Loucy (cell line): Measurements from ENCODE around the gene OTOS.

Experiments used
- EZH2phosphoT487 ChIP-seq: fragments of 200-600 bp; IDR thresholded peaks from 2 replicates; pipeline ENCODE4 v1.6.1; 2018; ENCODE audit warnings: antibody characterized with exemption, mild to moderate bottlenecking, moderate library complexity, borderline replicate concordance
- TF ChIP-seq, protein P1 (sequence below): fragments of 200-600 bp; sonication (generic); conservative IDR thresholded peaks from 2 replicates; pipeline ENCODE4 v1.5.1; 2014; ENCODE audit warnings: mild to moderate bottlenecking, antibody characterized with exemption, low read length

DNA sequence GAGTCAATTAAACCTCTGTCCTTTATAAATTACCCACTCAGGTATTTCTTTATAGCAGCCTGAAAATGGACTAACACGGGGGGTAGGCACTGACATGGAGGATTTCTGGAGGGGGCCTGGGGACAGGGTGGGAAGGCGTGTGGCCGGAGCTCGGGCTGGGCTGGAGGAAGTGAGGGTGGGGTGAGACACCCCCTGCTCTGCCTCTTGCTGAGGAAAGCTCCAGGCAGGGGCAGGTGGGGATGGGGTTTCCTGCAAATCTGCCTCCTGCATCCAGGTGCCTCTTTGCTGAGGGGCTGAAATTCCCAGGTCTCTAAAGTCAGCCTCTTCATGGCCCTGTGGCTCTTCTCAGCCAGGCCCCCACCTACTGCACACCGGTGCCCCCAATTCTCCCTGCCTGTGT, 25.7 kb upstream of the OTOS start:
- TF ChIP-seq, protein P1, sequence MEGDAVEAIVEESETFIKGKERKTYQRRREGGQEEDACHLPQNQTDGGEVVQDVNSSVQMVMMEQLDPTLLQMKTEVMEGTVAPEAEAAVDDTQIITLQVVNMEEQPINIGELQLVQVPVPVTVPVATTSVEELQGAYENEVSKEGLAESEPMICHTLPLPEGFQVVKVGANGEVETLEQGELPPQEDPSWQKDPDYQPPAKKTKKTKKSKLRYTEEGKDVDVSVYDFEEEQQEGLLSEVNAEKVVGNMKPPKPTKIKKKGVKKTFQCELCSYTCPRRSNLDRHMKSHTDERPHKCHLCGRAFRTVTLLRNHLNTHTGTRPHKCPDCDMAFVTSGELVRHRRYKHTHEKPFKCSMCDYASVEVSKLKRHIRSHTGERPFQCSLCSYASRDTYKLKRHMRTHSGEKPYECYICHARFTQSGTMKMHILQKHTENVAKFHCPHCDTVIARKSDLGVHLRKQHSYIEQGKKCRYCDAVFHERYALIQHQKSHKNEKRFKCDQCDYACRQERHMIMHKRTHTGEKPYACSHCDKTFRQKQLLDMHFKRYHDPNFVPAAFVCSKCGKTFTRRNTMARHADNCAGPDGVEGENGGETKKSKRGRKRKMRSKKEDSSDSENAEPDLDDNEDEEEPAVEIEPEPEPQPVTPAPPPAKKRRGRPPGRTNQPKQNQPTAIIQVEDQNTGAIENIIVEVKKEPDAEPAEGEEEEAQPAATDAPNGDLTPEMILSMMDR, result no peak
- TF ChIP-seq EZH2phosphoT487, result no peak
